H7 (cell line): ENCODE results near the gene TYRO3. TPM values are rescaled to one million over a fixed set of nuclear protein-coding genes. Genes with fewer than 3 reads are reported as not detected.

Experiments
- DNase-seq: peaks from one replicate; pipeline ENCODE4 v3.0.0; 2012
- H3K27me3 ChIP-seq: 2 replicates; pipeline ENCODE4 v1.6.0; 2011; ENCODE audit warnings: mild to moderate bottlenecking, low read length; ENCODE audit not compliant: control insufficient read depth, insufficient read depth
- H3K36me3 ChIP-seq: replicated peaks from 2 replicates; pipeline ENCODE4 v1.5.1; 2011; ENCODE audit warnings: low read length; ENCODE audit not compliant: control insufficient read depth, insufficient read depth
- H3K4me3 ChIP-seq: 2 replicates; pipeline ENCODE4 v1.5.1; 2011; ENCODE audit warnings: low read depth, mild to moderate bottlenecking, control low read depth, low read length, moderate library complexity; ENCODE audit not compliant: insufficient read depth
- total RNA-seq: library from RNA; depleted of rRNA; stranded (reverse); fragments of >200 nt; shearing (Covaris generic); gene quantifications from 2 replicates; pipeline ENCODE4 v1.2.3, GENCODE V29; 2014

Gene TYRO3
- total RNA-seq, 1 experiment from 2014 or later, result 72.6 TPM

DNA sequence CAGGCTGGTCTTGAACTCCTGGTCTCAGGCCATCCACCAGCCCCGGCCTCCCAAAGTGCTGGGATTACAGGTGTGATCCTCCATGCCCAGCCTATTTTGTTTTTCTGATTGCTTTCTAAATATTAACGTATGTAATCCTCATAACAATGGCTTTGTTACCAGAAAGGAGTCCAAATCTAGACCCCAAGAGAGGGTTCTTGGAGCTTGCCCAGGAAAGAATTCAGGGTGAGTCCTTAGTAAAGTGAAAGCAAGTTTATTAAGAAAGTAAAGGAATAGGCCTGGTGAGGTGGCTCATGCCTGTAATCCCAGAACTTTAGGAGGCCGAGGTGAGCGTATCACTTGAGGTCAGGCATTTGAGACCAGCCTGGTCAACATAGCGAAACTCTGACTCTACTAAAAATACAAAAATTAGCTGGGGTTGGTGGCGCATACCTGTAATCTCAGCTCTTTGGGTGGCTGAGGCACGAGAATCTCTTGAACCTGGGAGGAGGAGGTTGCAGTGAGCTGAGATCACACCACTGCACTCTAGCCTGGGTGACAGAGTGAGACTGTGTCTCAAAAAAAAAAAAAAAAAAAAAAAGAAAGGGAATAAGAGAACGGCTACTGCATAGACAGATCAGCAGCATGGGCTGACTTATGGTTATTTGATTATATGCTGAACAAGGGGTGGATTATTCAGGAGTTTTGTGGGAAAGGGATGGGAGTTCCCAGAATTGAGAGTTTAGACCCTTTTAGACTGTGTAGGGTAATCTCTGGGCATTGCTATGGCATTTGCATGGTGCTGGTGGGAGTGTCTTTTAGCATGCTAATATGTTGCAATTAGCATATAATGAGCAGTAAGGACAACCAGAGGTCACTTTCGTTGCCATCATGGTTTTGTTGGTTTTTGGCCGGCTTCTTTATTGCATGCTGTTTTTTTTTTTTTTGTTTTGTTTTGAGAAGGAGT lies 36.1 kb downstream of the TYRO3 start:
- DNase-seq, result no peak
- H3K36me3 ChIP-seq, result no peaks in the 10 kb centered on the region
- no peak overlapping the region for H3K4me3 ChIP-seq
- H3K27me3 ChIP-seq, result no peaks in the 10 kb centered on the region

GRCh38 chr15:41596972-41597371 lies 38.0 kb downstream of the TYRO3 start:
- H3K36me3 ChIP-seq, result no peaks in the 10 kb centered on the region
- no peak overlapping the region for H3K4me3 ChIP-seq
- no peak for DNase-seq
- no peaks in the 10 kb centered on the region for H3K27me3 ChIP-seq

GRCh38 chr15:41597787-41598186 lies 38.8 kb downstream of the TYRO3 start:
- Histone ChIP-seq H3K36me3 (no peaks in the 10 kb centered on the region), H3K4me3 (no peak overlapping the region), H3K27me3 (no peaks in the 10 kb centered on the region)
- no peak for DNase-seq

DNA sequence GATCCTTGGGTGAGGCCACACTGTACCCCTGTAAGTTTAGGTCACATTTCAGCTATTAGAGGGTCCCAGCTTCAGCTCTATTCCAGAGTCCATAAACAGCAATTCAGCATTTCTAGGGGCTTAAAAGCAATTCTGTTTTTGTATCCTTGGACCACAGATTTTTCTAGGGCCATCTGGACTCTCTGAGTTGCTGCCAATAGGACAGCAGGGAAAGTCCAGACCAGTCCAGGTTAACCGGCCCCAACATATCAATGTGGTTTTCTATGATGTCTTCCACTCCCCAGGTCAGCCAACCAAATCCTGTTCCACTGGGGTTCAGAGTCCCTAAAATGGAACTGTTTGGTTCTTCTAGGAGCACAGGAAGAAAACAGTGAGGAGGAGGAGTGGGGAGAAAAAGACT lies 40.0 kb downstream of the TYRO3 start:
- DNase-seq, result no peak
- no peaks in the 10 kb centered on the region for H3K27me3 ChIP-seq
- no peak overlapping the region for H3K4me3 ChIP-seq
- H3K36me3 ChIP-seq, result no peaks in the 10 kb centered on the region

DNA sequence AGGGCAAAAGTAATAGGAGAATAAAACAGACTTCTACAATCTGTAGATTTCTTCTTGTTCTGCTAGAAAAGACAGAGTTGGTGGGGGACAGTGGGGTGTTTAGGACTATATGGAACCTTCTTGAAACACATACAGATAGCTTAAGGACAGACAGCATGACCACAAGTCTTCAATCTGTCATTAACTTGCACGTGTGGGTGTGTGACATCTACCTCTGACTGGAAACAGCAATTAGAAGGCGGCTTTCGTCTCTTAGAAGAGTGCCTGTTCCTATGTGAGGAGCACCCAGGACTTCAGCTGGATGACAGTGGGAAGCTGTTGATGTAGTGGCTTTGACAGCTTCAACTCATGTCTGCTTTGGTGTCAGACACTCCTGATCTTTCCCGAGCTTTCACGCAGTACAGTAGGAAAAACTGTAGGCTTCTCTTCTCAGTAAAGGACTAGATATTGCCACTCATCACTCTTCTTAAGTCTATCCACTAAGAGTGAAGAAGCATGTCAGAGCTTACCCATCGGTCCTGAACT lies 44.5 kb downstream of the TYRO3 start:
- Histone ChIP-seq H3K4me3 (no peak overlapping the region), H3K36me3 (no peaks in the 10 kb centered on the region), H3K27me3 (no peaks in the 10 kb centered on the region)
- DNase-seq, result no peak

DNA sequence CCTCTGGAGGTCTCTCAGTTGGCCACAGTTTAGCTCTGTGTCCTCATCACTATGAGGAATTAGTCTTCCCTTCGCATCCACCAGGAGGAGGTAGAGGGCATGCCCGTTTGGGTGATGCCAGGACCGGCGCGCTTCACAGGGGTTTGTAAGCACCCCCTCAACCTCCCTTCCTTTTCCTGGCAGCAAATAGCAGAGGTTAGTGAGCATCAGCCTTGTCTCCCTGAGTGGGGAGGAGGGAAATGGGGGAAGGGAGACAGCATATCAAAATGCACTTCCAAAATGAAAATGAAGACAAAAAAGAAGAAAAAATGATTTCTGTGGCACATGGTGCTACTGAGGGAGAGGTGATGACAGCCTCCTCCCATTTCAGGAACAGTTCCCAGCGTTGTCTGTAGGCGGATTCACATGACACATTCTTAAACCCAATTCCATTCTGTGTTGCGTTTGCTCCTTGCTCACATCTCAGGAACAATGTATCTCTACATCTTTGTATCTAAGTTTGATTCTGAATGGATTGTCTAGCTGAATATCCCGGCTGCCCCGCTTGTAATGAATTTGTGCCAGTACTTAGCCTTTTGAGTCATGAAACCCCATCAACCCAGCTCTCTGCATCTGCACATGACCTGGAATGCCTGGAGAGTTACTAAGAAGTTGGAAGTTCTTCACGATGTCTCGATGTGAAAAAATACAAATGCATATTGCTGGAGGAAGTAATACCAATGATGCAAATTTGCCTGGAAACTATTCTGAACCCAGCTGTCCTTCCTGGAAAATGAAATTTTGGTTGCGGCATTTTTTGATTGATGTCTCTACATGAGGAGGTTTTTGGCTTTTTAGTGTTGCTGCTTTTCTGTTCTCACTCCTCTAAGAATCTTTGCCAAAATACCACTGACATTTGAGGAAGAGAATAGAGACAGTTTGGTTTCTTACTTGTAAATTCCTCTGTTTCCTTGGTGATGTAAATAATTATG lies 45.2 kb downstream of the TYRO3 start:
- H3K4me3 ChIP-seq, result no peak overlapping the region
- no peaks in the 10 kb centered on the region for H3K36me3 ChIP-seq
- peak; percentile 84 for DNase-seq
- H3K27me3 ChIP-seq, result no peaks in the 10 kb centered on the region

GRCh38 chr15:41605566-41605965 lies 46.6 kb downstream of the TYRO3 start:
- H3K36me3 ChIP-seq, result no peaks in the 10 kb centered on the region
- DNase-seq, result no peak
- no peaks in the 10 kb centered on the region for H3K27me3 ChIP-seq
- H3K4me3 ChIP-seq, result no peak overlapping the region

DNA sequence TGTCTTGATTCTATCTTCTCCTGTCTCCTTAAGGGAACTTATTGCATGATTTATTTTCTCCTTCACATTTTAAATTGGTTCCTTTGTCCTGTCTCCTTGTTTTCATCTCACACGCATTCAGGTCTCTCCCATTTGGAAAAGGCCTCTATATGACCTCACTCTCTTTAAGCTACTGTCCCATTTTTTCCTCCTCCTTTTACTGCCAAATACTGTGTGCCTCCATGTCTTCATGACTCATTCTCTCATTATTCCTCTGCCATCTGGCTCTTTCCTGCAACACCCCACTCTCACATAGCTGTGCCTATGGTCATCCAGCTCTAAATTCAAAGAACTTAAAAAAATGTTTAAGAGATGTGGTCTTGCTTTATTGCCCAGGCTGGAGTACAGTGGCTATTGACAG lies 48.0 kb downstream of the TYRO3 start:
- no peak for DNase-seq
- Histone ChIP-seq H3K27me3 (no peaks in the 10 kb centered on the region), H3K4me3 (no peak overlapping the region), H3K36me3 (no peaks in the 10 kb centered on the region)

GRCh38 chr15:41609123-41609522 lies 50.1 kb downstream of the TYRO3 start:
- DNase-seq, result no peak
- H3K4me3 ChIP-seq, result no peak overlapping the region
- no peaks in the 10 kb centered on the region for H3K36me3 ChIP-seq

GRCh38 chr15:41610048-41610447 lies 51.0 kb downstream of the TYRO3 start:
- H3K4me3 ChIP-seq, result no peak overlapping the region
- no peak for DNase-seq
- H3K36me3 ChIP-seq, result no peaks in the 10 kb centered on the region
- no peaks in the 10 kb centered on the region for H3K27me3 ChIP-seq

More at GRCh38 chr15:41609123-41609522, 50.1 kb downstream of the TYRO3 start:
- H3K27me3 ChIP-seq, result no peaks in the 10 kb centered on the region

DNA sequence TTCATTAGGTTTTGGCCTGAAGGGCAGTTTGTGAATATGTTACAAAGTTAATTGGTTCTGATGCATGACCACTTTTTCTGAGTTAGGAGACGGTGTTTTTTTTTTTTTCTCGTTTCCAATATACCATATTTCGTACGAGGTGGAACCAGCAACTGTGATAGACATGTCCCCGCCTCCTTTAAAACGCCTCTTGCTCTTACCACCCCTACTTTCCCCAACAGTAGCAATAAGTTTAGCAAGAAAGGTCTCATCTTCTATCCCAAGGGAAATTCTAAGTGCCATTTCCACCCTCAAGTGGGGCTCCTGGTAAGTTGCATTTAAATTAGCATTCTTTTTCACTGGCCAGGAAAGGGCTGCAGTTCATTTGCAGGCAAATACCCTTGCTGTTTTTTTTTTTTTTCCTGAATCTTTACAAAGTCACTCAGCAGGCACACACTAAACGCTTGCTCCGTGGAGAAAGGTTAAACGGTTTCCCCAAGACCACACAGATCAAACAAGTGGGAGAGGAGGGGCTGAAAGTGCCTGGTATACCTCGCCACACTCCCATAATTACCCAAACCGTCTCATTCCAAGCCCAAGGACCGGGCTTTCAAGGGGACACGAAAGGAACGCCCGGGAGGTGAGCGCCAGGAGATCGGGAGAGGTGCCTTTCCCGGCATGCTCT lies 61.7 kb downstream of the TYRO3 start:
- Histone ChIP-seq H3K4me3 (peak overlapping the region; percentile 56), H3K27me3 (peaks cover 4% of the 10 kb centered on the region; the same call in 1 of the 2 replicates), H3K36me3 (no peaks in the 10 kb centered on the region)
- peak; percentile 71 for DNase-seq

DNA sequence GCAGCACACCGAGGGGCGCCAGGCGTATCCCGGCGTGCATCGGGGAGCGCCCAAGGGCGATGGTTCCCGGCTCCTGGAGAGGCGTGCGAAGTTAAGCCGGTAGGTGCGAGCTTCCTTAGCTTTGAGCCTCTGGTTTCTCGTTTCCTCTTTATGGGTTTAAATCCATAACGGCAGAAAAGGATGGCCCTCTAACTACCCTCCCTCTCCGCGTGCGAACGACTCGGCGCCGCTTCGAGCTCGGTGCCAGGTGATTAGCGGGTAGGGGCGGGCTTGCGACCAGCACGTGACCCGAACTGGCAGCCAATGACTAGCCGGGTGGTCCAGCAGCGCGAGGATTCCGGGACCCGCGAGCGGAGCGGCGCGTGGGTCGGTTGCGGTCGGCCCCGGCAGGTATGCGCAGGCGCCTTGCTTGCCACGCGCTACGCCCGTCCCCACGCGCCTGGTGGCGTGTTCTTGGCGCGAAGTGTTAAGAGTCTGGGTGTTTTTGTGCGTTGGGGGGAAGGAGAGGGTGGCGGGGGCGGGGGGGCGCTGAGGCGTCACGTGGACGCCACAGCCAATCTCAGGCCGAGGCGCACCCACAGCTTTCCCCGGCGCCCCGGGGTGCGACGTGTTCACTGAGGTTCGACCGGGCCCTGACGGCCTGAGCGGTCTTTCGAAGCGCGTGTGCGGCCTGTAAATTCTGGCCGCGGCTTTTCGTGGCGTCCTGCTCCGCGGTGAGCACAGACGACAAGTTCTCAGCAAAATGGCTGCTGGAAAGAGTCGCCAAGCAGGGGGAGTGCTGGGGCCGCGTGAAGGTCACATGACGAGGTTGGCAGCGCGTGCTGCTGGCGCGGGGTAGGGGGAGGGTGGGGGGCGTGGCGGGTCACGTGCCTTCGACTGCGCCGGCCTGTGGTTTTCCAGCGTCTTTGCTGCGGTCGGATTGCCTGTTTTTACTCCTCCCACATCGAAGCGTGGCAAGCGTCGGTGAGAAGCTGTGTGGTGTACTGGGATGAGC lies 62.5 kb downstream of the TYRO3 start:
- H3K27me3 ChIP-seq, result peaks cover 4% of the 10 kb centered on the region; the same call in 1 of the 2 replicates
- peak overlapping the region; percentile 56 for H3K4me3 ChIP-seq
- DNase-seq, result peak; percentile 92
- H3K36me3 ChIP-seq, result no peaks in the 10 kb centered on the region

- Histone ChIP-seq H3K4me3 (no peak overlapping the region), H3K36me3 (no peaks in the 10 kb centered on the region), H3K27me3 (peaks cover 4% of the 10 kb centered on the region; the same call in 1 of the 2 replicates)
- DNase-seq, result no peak
Measured at GRCh38 chr15:41622901-41623300, 63.9 kb downstream of the TYRO3 start.
